H54 (cell line): ENCODE results near the gene APOBEC3C.
"Not testable (repeated sequence)": the region's sequence is repeated elsewhere in the genome, so short reads cannot be mapped to it uniquely, and the experiment has no call there.

Experiments used
- DNase-seq: peaks from one replicate; pipeline ENCODE4 v3.0.0; 2011; ENCODE audit warnings: low spot score, mixed read lengths; ENCODE audit not compliant: insufficient read length
- FAIRE-seq: peaks from 3 replicates; lab custom pipeline; 2011; peaks lifted over from hg19 to GRCh38; lab: Jason Lieb, UNC
- POLR2A ChIP-seq: IDR thresholded peaks from 2 replicates; pipeline ENCODE4 v1.6.1; 2011; ENCODE audit warnings: low read depth, mild to moderate bottlenecking, low read length

APOBEC3C gene

DNA sequence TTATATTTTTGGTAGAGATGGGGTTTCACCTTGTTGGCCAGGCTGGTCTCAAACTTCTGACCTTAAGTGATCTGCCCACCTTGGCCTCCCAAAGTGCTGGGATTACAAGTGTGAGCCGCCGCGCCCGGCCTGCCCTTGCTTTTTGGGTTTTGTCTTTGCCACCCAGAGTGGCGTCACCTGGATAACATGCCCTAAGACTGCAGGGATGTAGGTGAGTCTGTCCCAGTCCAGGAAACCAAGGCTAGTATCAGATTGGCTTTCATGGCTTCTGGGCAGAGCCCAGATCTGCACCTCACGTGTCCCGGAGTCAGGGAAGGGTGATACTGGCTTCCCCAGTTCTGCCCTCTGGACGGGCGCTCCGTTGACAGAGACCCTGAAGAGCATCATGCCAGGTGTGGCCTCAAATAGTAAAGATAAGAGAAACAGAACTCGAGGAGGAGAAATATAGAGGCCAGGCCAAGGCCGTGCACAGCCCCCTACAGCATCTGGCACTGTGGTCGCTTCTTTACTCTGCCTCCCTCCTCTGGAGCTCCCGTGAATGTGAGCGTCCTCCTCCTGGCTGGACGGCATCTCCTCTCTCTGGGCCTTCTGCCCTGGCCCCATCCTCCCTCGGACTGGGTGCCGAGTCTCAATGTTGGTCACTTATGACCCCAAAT, 39.8 kb upstream of the APOBEC3C start:
- no peak for FAIRE-seq
- DNase-seq, result no peak

DNA sequence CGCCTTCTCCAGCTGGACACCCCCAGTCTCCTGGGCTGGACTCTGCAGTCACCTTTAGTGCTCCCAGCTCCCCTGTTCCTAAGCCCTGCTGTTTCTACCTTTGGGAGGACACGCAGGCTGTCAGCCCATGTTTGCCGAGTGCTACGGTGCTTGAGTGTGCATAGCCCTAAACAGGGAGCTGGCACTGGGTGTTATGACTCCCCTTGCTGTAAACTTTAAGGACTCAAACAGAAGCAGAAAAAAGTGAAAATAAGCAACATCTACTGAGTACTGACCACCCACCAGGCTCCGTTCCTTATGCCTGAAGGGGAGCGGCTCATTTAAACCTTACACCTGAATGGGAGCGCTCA, 39.3 kb upstream of the APOBEC3C start:
- DNase-seq, result no peak
- FAIRE-seq, result no peak
- TF ChIP-seq POLR2A, result no peak

More for the DNA sequence above, 39.8 kb upstream of the APOBEC3C start:
- TF ChIP-seq POLR2A, result no peak

GRCh38 chr22:38977289-38977688, 36.8 kb upstream of the APOBEC3C start:
- DNase-seq, FAIRE-seq: not testable (repeated sequence)

GRCh38 chr22:38980587-38980986, 33.5 kb upstream of the APOBEC3C start:
- not testable (repeated sequence) for DNase-seq, FAIRE-seq

- FAIRE-seq (no peak), DNase-seq (no peak)
- TF ChIP-seq POLR2A, result no peak
These were observed 32.8 kb upstream of the APOBEC3C start for GRCh38 chr22:38981005-38981991.

DNA sequence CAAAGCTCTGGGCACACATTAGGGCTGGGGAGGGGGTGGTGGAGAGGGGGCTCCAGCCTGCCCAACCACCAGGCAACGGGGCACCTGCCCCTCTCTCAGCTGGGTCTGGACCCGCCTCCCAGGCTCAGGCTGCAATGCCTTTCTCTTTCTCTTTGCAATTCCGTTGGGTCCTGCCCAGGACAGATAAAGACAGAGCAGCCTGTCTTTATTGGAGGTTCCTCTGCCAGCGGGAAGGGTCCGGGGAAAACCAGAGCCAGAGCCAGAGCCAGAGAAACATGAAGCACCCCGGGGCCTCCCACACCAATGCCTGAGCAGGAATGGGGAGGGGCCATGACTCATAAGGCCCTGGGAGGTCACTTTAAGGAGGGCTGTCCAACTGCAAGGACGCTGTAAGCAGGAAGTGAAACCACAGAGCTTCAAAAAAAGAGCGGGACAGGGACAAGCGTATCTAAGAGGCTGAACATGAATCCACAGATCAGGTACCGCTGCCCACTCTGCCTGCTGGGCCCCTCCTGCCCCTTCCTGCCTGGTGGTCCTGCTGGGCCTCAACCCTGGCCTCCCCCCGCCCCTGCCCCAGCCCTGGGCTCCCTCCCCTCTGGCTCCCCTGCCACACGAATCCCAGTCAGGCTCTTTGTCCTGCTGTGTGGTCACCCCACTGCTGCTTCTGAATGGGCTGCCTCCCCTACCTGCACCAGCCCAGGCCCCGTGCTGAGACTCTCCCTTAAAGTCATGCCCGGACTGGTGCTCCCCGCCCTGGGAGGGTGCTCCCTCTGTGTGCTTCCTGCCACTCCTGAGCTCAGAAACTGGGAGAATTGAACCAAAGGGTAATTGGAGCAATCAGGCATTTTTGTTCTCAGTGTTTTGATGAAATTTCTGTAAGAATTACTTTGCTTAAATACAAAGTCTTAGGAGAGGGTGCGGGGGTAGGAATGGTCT, 31.8 kb upstream of the APOBEC3C start, which contains the start of gene APOBEC3B:
Gene APOBEC3B, plus strand, starts transcription at position 356 of the 936 bp plus-strand sequence. Its CDS starts 107 bp downstream, at position 463.
- peak; percentile 15; the same call in 1 of the 2 replicates for TF ChIP-seq POLR2A
- peak; percentile 63 for DNase-seq
- no peak for FAIRE-seq

DNA sequence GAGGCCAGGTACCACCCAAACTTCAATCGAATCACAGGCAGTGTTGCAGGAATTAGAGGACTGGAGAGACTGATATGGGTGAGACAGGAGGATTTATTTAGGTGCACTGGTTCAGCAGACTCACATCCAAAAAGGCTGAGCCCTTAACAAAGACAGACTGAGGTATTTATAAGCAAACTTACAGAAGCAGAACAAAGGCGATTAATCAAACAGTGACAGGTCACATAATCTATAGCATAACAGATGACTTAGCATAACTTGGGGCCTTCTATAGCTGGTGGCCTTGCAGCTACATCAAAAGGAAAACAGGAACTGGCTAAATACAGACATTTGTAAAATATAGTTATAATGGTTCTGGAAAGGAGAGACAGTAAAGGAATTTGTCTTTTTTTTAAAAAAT, 29.8 kb upstream of the APOBEC3C start:
- DNase-seq (no peak), FAIRE-seq (no peak)
- TF ChIP-seq POLR2A, result no peak

- peak; percentile 15 for FAIRE-seq
These were observed 29.0 kb upstream of the APOBEC3C start for GRCh38 chr22:38984784-38985757.

DNA sequence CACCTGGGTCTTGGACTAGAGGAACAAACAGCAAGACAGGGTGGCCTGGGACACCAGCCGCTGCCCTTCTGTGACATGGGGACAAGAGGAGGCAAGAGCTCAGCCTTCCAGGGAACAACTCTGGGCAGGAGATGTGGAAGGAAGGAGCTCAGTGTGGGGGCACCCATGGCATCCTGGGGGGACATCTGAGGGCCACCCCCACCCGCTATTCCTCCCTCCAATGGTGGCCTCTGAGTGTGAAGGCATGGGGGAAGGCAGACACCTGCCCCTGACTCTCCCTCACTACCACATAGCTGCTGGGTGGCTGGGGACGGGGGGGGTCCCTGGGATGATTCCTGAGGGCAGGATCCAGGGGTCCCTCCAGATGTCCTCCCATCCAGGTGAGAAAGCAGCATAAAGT, 27.4 kb upstream of the APOBEC3C start:
- DNase-seq (no peak), FAIRE-seq (no peak)
- TF ChIP-seq POLR2A, result no peak

More at GRCh38 chr22:38984784-38985757, 29.0 kb upstream of the APOBEC3C start:
- not testable (repeated sequence) for DNase-seq

- TF ChIP-seq POLR2A, result no peak
- FAIRE-seq, result no peak
- DNase-seq, result no peak
These were observed 26.7 kb upstream of the APOBEC3C start for GRCh38 chr22:38987171-38987895.

GRCh38 chr22:38989466-38989865, 24.6 kb upstream of the APOBEC3C start:
- FAIRE-seq, result no peak
- DNase-seq, result no peak
- TF ChIP-seq POLR2A, result no peak

DNA sequence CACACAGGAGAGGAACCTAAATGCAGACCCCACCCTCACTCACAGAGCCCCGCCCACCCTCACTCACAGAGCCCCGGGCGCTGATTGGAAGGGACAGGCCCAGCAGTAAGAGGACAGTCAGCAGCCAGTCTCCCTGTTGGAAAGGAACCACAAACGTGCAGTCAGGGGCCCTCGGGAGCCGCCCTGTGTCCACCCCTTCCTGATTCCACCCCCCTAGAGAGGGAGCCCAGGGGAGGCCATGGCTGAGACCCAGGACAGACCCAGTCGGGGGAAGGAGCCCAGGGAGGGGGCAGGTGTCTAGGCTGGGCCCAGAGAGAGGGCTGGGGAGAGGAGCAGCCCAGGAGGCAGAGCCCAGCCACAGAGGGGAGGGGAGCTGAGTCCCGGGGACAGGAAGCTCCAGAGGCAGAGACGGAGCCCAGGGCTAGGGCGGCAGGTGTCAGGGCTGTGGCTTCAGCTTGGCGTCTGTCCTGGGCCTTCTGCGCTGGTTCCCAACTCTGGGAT, 21.1 kb upstream of the APOBEC3C start:
- not testable (repeated sequence) for DNase-seq, FAIRE-seq
